GM10266 (cell line): Measurements from ENCODE around the gene MTA1.

ENCODE experiments used
- DNase-seq: peaks from one replicate; pipeline ENCODE4 v3.0.0; 2012; ENCODE audit errors: extremely low spot score
- TF ChIP-seq, protein P1 (sequence below): IDR thresholded peaks from 2 replicates; pipeline ENCODE4 v1.5.1; 2012; ENCODE audit warnings: mild to moderate bottlenecking, low read depth; ENCODE audit not compliant: control insufficient read depth, insufficient read depth; ENCODE audit errors: missing control alignments

MTA1 gene

GRCh38 chr14:105492031-105492970, 72.7 kb downstream of the MTA1 start:
- TF ChIP-seq, protein P1, sequence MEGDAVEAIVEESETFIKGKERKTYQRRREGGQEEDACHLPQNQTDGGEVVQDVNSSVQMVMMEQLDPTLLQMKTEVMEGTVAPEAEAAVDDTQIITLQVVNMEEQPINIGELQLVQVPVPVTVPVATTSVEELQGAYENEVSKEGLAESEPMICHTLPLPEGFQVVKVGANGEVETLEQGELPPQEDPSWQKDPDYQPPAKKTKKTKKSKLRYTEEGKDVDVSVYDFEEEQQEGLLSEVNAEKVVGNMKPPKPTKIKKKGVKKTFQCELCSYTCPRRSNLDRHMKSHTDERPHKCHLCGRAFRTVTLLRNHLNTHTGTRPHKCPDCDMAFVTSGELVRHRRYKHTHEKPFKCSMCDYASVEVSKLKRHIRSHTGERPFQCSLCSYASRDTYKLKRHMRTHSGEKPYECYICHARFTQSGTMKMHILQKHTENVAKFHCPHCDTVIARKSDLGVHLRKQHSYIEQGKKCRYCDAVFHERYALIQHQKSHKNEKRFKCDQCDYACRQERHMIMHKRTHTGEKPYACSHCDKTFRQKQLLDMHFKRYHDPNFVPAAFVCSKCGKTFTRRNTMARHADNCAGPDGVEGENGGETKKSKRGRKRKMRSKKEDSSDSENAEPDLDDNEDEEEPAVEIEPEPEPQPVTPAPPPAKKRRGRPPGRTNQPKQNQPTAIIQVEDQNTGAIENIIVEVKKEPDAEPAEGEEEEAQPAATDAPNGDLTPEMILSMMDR, result no peak

GRCh38 chr14:105492971-105493871, 73.6 kb downstream of the MTA1 start:
- DNase-seq, result no peak
- TF ChIP-seq, protein P1, result no peak

More at GRCh38 chr14:105492031-105492970, 72.7 kb downstream of the MTA1 start:
- DNase-seq, result no peak

- no peak for DNase-seq
- TF ChIP-seq, protein P1, result no peak
Measured at GRCh38 chr14:105493921-105494605, 74.4 kb downstream of the MTA1 start.

GRCh38 chr14:105494606-105494929, 74.9 kb downstream of the MTA1 start:
- DNase-seq, result no peak
- TF ChIP-seq, protein P1, result no peak

DNA sequence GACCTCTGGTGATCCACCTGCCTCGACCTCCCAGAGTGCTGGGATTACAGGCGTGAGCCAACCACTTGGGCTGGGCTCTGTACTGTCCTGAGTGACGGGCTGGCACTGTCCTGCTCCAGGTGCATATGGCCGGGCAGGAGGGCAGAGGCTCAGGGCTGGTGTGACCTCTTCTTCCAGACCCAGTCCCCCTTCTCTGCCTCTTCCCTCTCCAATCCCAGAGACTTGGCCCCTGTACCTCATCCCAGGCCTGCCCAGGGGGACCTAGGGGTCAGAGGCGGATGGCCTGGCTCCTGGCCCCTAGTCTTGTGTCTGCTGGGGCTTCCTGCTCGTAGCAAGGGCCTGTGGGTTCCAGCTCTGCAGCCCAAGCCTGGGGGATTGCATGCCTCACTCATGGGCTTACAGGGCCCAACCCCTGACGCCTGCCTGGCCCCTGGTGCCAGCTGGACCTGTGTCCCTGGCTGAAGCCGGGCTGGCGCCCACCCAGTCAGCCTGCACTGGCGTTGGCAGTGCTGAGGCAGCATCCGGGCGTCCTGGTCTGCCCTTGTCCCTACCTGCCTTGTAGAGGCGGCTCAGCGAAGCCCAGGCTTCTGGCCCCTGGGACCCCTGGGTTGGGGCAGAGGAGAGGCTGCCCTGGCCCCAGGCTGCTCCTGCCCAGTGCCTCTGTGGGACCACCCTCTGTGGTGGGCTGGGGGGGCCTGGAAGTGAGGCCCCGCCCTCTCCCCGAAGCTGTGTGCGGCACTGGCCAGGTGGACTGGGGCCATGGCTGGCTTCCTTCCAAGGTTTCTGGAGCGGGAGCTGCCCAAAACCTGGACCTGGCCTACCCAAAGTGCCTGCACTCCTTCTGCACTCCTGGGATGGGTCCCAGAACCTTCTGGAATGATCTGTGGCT, 75.7 kb downstream of the MTA1 start:
- no peak for DNase-seq
- TF ChIP-seq, protein P1, result no peak
